ENCODE results near the gene NMT2.
A peak's percentile ranks its signal among the peaks of the same experiment; 100 is the strongest.
"Not testable (repeated sequence)": the region's sequence is repeated elsewhere in the genome, so short reads cannot be mapped to it uniquely, and the experiment has no call there.

The NMT2 gene

GRCh38 chr10:15168291-15168785 lies at the start of gene NMT2:
TSS of gene NMT2 (minus strand) at chr10:15168693. CDS start at chr10:15168612, 81 bp downstream.
- DNase-seq: peak; percentile 80

- no peak for DNase-seq
Measured at GRCh38 chr10:15216700-15217099, 48.2 kb upstream of the NMT2 start.

- no peak for DNase-seq
Measured at GRCh38 chr10:15214237-15214636, 45.7 kb upstream of the NMT2 start.

- no peak for DNase-seq
Measured at GRCh38 chr10:15213461-15213861, 45.0 kb upstream of the NMT2 start.

GRCh38 chr10:15211464-15211979 lies 43.0 kb upstream of the NMT2 start:
- DNase-seq: no peak

GRCh38 chr10:15210521-15210920 lies 42.0 kb upstream of the NMT2 start:
- DNase-seq: no peak

- DNase-seq: peak; percentile 71
Measured at GRCh38 chr10:15209827-15210509, 41.5 kb upstream of the NMT2 start.

GRCh38 chr10:15208221-15208620 lies 39.7 kb upstream of the NMT2 start:
- no peak for DNase-seq

GRCh38 chr10:15207410-15207809 lies 38.9 kb upstream of the NMT2 start:
- DNase-seq: not testable (repeated sequence)

GRCh38 chr10:15202639-15203038 lies 34.1 kb upstream of the NMT2 start:
- no peak for DNase-seq

- not testable (repeated sequence) for DNase-seq
Measured at GRCh38 chr10:15202301-15202621, 33.8 kb upstream of the NMT2 start.

- no peak for DNase-seq
Measured at GRCh38 chr10:15201589-15202300, 33.3 kb upstream of the NMT2 start.

- DNase-seq: no peak
Measured at GRCh38 chr10:15200626-15201025, 32.1 kb upstream of the NMT2 start.

GRCh38 chr10:15197911-15198310 lies 29.4 kb upstream of the NMT2 start:
- DNase-seq: no peak

- no peak for DNase-seq
Measured at GRCh38 chr10:15197276-15197675, 28.8 kb upstream of the NMT2 start.

- no peak for DNase-seq
Measured at GRCh38 chr10:15196021-15196834, 27.7 kb upstream of the NMT2 start.

- DNase-seq: no peak
Measured at GRCh38 chr10:15189133-15189885, 20.8 kb upstream of the NMT2 start.

- DNase-seq: no peak
Measured at GRCh38 chr10:15188603-15189002, 20.1 kb upstream of the NMT2 start.

- DNase-seq: no peak
Measured at GRCh38 chr10:15183689-15184481, 15.4 kb upstream of the NMT2 start.

- DNase-seq: no peak
Measured at GRCh38 chr10:15182540-15183207, 14.2 kb upstream of the NMT2 start.

GRCh38 chr10:15181576-15182156 lies 13.2 kb upstream of the NMT2 start:
- no peak for DNase-seq
